ENCODE data around the gene CSGALNACT2. TPM values are rescaled to one million over a fixed set of nuclear protein-coding genes. Genes with fewer than 3 reads are reported as not detected.

The CSGALNACT2 gene
- polyA plus RNA-seq, 1 of the 3 experiments (the other 2 are of a cell fraction), result 11.5 TPM

- no peaks in the 10 kb centered on the region for H3K9me3 ChIP-seq
- ChIA-PET CTCF (no interaction called here), POLR2A (no interaction called here)
- H3K9ac ChIP-seq, result no peak overlapping the region
- TF ChIP-seq POLR2AphosphoS5 (IDR thresholded peaks at IDR 0.05; ENCODE audit: low read depth, low read length), result no peak
- no peak for TF ChIP-seq SMC3 (IDR thresholded peaks at IDR 0.05; ENCODE audit: low read depth, low read length)
- TF ChIP-seq SIN3A (IDR thresholded peaks at IDR 0.05; ENCODE audit: borderline replicate concordance, low read depth, low read length), result no peak
- TF ChIP-seq FOXJ3 (CRISPR knock-in tag; IDR thresholded peaks at IDR 0.05), result no peak
- no peaks in the 10 kb centered on the region for H3K9me2 ChIP-seq
- H3K4me3 ChIP-seq (ENCODE audit: low read depth in 2 of 2, low read length in 1 of 2), result no peak overlapping the region
- no peak overlapping the region for H3K27ac ChIP-seq (ENCODE audit: low read depth in 2 of 2, low read length in 1 of 2)
- no peaks in the 10 kb centered on the region; a peak in 1 of 4 replicates for H3K4me1 ChIP-seq (ENCODE audit: control insufficient read depth in 1 of 2, insufficient read depth in 2 of 2, low read depth in 1 of 2, low read length in 1 of 2)
- H3K79me2 ChIP-seq (ENCODE audit: insufficient read depth), result no peaks in the 10 kb centered on the region
- no peaks in the 10 kb centered on the region for H3F3A ChIP-seq (replicated peaks; ENCODE audit: insufficient read depth)
- no peak overlapping the region for H2AFZ ChIP-seq (ENCODE audit: low read depth)
- no peak for DNase-seq
- H3K27me3 ChIP-seq (ENCODE audit: insufficient read depth), result peaks cover 33% of the 10 kb centered on the region
- WGBS (ENCODE audit: low lambda C conversion rate), result 48% methylated on average over 5 of the region's 8 CpGs
- no peaks in the 10 kb centered on the region for H3K36me3 ChIP-seq (replicated peaks in 1 of 2; ENCODE audit: control insufficient read depth in 1 of 2, insufficient read depth in 2 of 2, low read length in 1 of 2)
- no peaks in the 10 kb centered on the region for H4K20me1 ChIP-seq (ENCODE audit: insufficient read depth)
- H3K4me2 ChIP-seq, result no peak overlapping the region
Measured at GRCh38 chr10:43226851-43227845, 88.9 kb downstream of the CSGALNACT2 start.

GRCh38 chr10:43227911-43228782 lies 89.9 kb downstream of the CSGALNACT2 start:
- Histone ChIP-seq H3K27ac (ENCODE audit: low read depth in 2 of 2, low read length in 1 of 2) (no peak overlapping the region), H3K9ac (no peak overlapping the region), H3K27me3 (ENCODE audit: insufficient read depth) (peaks cover 33% of the 10 kb centered on the region), H3K36me3 (replicated peaks in 1 of 2; ENCODE audit: control insufficient read depth in 1 of 2, insufficient read depth in 2 of 2, low read length in 1 of 2) (no peaks in the 10 kb centered on the region), H3K79me2 (ENCODE audit: insufficient read depth) (no peaks in the 10 kb centered on the region), H3K4me3 (ENCODE audit: low read depth in 2 of 2, low read length in 1 of 2) (no peak overlapping the region), H3K9me3 (no peaks in the 10 kb centered on the region), H2AFZ (ENCODE audit: low read depth) (no peak overlapping the region), H3K9me2 (no peaks in the 10 kb centered on the region), H3K4me1 (ENCODE audit: control insufficient read depth in 1 of 2, insufficient read depth in 2 of 2, low read depth in 1 of 2, low read length in 1 of 2) (no peaks in the 10 kb centered on the region; a peak in 1 of 4 replicates), H4K20me1 (ENCODE audit: insufficient read depth) (no peaks in the 10 kb centered on the region), H3K4me2 (no peak overlapping the region), H3F3A (replicated peaks; ENCODE audit: insufficient read depth) (no peaks in the 10 kb centered on the region)
- CTCF ChIA-PET, result no interaction called here
- DNase-seq, result no peak
- TF ChIP-seq EZH2phosphoT487 (IDR thresholded peaks at IDR 0.05; ENCODE audit: borderline replicate concordance, low read depth) (no peak), EP300 (IDR thresholded peaks at IDR 0.05; ENCODE audit: borderline replicate concordance in 1 of 2, low read depth in 1 of 2, low read length in 1 of 2) (no peak), RAD21 (IDR thresholded peaks at IDR 0.05; ENCODE audit: low read length) (no peak), ZBTB33 (IDR thresholded peaks at IDR 0.05; ENCODE audit: borderline replicate concordance, low read depth) (no peak), MEF2A (IDR thresholded peaks at IDR 0.05; ENCODE audit: borderline replicate concordance, low read depth) (no peak), TEAD4 (IDR thresholded peaks at IDR 0.05; ENCODE audit: borderline replicate concordance, insufficient read depth) (no peak), PBX3 (IDR thresholded peaks at IDR 0.05) (no peak), CHD2 (IDR thresholded peaks at IDR 0.05; ENCODE audit: low read length, partially characterized antibody) (no peak), RCOR1 (IDR thresholded peaks at IDR 0.05; ENCODE audit: low read length) (no peak), POLR2AphosphoS5 (IDR thresholded peaks at IDR 0.05; ENCODE audit: low read depth, low read length) (no peak)
- WGBS (ENCODE audit: low lambda C conversion rate), result 66% methylated on average over 11 of the region's 14 CpGs
- POLR2A ChIA-PET, result no interaction called here

Measured in SK-N-SH (cell line).